HG02759 (cell line): ENCODE data around the gene PAX8.

ENCODE experiments used
- ATAC-seq: cut with Tn5 transposase; IDR thresholded peaks from one replicate; pipeline ENCODE4 v1.9.1; 2021; ENCODE audit warnings: mild to moderate bottlenecking, moderate library complexity; ENCODE audit not compliant: unreplicated experiment

Gene PAX8

GRCh38 chr2:113238871-113239839 is 39.6 kb downstream of the PAX8 start:
- no peak for ATAC-seq

DNA sequence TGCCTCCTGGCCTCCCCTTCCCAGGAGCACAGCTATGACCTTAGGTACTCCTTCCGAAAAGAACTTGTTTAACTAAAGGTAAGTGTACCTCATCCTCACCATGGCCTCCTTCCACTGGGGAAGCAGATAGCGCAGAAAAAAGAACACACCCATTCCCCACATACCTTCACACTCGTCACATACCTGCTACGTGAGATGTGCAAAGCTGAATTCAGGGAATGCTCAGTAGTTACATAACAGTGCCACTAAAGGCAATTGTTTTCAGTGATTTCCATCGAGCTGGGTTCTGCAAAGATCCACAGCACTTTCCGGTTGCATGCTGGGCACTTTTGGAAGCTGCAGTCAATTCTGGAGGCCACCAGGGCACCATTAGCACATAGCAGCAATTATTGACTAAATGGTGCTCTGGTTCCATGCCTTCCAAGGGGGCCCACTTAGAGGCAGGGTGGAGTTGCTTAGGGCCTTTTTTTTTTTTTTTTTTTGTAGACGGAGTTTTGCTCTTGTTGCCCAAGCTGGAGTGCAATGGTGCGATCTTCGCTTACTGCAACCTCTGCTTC is 41.0 kb downstream of the PAX8 start:
- ATAC-seq, result no peak

DNA sequence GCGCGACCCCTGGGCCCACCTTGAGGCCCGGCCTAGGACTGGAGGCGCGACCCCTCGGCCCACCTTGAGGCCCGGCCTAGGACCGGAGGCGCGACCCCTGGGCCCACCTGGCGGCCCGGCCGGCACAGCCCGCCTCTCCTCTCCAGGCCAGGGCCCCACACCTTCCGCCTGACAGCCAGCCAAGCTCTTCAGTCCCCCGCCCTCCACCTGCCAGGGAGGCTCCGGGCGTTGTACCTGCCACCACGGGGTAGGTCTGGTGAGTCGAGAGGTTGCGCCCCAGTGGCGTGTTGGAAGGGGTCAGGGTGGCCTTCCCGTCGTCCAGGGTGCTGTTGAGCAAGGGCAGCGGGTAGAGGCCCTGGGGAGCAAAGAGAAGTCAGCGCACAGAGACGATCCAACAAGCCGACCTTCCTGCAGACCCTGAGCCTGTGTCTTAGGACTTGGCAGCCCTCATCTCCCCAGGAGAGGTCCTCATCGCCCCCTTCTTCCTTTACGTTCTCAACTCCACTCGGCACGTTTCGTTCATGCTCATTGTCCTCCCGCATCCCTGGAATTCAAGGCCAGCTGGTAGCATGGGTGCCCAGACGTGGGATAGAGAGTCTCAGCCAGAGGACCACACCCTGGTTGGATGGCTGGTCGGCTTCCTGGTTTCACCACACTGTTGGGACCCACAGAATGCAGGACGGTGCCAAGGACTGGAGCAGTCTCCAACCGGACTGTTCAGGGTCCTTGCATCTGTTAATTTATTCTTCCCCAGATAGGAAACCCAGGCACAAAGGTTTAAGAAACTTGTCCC is 42.2 kb downstream of the PAX8 start:
- no peak for ATAC-seq

DNA sequence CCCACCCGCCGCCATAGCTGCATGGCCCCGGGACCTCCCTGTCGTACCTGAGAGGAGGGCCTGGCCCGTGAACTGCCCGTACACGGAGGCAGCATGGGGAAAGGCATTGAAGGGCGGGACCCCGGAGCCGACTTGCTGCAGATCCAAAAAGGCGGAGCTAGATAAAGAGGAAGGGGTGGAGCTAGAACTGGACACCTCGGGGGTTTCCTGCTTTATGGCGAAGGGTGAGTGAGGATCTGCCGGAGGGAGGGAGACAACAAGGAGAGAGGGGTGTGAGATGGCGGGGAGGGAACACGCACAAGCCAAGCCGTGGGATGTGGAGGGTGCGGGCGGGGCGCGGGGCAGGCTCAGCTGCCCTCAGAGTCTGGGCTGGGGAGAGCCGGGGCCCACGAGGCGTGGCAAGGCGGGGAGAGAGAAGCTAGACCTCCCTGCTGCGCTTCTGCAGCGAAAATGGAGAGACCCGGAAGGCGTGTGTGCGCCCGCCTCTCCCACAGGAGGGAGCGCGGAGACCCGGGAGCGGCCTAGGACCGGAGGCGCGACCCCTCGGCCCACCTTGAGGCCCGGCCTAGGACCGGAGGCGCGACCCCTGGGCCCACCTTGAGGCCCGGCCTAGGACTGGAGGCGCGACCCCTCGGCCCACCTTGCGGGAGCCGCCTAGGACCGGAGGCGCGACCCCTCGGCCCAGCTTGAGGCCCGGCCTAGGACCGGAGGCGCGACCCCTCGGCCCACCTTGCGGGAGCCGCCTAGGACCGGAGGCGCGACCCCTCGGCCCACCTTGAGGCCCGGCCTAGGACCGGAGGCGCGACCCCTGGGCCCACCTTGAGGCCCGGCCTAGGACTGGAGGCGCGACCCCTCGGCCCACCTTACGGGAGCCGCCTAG is 43.1 kb downstream of the PAX8 start:
- peak; percentile 74 for ATAC-seq

- ATAC-seq, result peak; percentile 18
These were observed 43.9 kb downstream of the PAX8 start for GRCh38 chr2:113234721-113235346.

GRCh38 chr2:113233593-113234550 is 44.8 kb downstream of the PAX8 start:
- no peak for ATAC-seq

DNA sequence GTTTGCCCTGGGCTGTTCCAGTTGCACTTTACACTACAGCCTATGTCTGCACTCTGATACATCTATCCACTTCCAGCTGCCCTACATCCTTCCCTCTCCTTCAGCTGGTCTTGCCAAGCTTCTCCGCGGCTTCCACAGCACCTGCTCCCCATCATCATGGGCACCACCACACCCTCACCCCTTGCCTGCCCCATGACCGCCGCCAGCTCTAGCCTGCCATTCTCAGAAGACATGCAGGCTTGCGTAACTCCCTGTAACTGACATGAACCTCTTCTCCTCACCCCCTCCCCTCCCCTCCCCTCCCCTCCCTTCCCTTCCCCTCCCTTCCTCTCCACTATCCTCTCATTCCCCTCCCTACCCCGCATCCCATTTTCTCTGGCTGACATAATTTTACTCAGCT is 46.0 kb downstream of the PAX8 start:
- no peak for ATAC-seq

DNA sequence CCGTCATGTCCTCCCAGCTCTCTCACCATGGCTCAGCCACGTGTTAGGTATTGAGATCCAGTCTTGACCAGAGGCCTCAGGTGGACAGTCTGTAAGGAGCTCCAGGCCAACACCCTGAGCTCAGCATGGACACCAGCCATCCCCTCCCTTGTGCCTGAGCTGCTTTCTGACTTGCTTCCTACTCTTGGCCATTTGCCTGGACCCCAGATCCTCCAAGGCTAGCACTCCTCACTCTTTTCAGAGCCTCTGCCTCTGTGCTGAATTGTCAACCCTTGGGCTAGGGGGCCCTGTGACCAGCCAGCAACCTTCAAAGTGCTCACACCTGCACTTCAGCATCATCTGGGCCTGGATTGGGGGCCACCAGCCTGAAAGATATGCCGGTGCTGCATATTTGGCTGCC is 46.6 kb downstream of the PAX8 start:
- no peak for ATAC-seq

- no peak for ATAC-seq
These were observed 47.7 kb downstream of the PAX8 start for GRCh38 chr2:113231064-113231463.

- no peak for ATAC-seq
These were observed 48.2 kb downstream of the PAX8 start for GRCh38 chr2:113230531-113230930.

DNA sequence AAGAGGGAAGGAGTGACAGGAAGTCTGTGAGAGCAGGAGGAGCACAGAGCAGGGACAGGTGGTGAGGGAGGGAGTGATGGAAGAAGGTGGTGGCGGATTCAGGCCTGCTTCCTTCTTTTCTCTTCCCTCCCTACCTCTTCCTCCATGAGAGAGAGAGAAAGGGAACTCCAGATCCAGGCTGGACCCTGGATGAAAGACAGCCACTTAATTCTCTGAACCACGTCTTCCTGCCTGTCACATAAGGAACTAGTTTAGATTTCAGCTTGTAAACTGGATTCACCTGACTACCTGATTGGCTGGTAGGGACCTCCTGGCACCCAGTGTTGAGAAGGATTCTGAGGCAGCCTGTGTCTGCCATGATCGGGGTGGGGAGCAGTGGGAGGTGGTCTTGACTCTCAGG is 48.9 kb downstream of the PAX8 start:
- no peak for ATAC-seq

GRCh38 chr2:113228991-113229716 is 49.6 kb downstream of the PAX8 start:
- ATAC-seq, result no peak

- no peak for ATAC-seq
These were observed 50.4 kb downstream of the PAX8 start for GRCh38 chr2:113228351-113228750.

- ATAC-seq, result no peak
These were observed 51.0 kb downstream of the PAX8 start for GRCh38 chr2:113227698-113228097.

DNA sequence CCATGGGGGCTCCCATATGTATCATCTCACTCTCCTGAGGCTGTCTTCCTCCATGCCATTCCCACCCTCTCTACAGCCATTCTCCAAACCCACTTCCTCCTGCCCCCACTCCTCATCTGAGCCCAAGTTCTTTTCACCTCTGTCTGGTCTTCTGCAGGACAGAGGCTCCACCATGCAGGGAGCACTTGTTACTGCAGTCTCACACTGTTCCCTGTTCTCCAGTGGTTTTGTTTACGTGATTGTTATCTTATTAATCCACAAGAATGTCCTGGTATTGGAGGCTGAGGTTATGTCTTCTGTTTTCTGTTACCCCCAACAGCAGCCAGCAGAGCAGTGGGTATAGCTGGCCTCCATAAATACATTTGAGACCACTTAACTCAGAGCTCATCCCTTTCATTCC is 51.4 kb downstream of the PAX8 start:
- no peak for ATAC-seq

DNA sequence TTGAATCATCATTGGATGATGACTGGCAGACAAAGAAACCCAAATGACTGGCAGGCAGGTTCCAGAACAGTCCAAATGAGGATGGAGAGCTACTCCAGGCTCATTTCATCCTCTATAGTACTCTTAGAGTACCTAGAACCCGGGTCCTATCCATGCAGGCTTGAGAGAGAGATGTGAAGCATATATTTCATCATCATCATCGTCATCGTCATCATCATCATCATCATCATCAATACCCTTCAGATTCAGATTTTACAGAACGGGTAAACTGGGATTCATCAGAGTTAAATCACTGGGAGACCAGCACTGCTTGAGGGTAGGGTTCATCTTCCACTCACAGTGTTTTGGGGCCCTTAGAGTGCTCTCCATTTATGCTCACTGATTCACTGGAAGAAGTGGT is 52.3 kb downstream of the PAX8 start:
- ATAC-seq, result no peak

DNA sequence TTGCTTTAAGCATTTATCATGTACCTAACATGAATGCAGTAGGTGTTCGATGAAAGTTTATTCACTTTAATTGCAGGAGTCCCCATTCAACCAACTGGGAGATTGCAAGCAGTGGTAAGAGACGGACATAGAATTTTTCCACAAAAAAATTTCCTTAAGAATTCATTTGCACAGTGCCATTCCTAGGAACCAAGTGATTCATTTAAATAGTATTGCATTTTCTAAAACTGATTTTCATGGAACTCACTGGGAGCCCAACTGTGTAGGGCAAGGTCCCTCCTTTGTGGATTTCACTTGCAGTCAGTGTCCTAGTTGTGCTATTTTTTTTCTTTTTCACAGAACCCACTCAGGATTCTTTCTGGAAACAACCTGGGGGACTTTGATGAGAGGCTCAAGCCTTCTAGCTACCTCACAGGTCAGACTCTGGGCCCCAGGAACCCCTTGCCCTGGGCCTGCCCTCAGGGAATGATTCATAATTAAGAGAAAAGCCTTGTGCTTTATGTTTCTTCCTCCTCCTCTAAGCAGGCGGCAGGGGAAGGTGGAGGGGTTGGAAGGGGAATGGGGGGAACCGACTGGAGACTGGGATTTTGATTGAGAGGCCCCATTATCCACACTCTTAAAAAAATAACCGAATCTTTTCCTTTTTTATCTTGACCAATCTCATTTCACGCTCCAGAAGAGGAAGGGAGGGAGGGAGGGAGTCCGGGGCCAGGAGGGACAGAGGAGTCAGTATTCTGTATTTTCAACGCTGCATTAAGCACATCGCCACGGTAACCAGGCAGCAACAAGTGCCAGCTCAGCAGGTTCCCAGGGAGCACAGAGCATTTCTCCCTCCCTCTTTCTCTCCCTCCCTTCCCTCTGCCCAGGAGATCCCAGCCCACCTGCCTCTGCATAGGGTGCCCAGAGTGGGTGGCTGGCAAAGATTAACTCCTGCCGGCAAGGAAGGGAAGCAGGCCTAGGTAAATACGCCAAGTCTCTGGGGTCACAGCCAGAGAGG is 53.2 kb downstream of the PAX8 start:
- ATAC-seq, result no peak
